DMS153 treated with DMSO at 0.1 percent for 48 hours (cell line): Measurements from ENCODE around the gene CASP8.
"Not testable (repeated sequence)": the region's sequence is repeated elsewhere in the genome, so short reads cannot be mapped to it uniquely, and the experiment has no call there.

Experiments
- DNase-seq: peaks from one replicate; lab custom pipeline; 2025; ENCODE audit not compliant: unreplicated experiment; lab: John Stamatoyannopoulos, UW

CASP8 gene

DNA sequence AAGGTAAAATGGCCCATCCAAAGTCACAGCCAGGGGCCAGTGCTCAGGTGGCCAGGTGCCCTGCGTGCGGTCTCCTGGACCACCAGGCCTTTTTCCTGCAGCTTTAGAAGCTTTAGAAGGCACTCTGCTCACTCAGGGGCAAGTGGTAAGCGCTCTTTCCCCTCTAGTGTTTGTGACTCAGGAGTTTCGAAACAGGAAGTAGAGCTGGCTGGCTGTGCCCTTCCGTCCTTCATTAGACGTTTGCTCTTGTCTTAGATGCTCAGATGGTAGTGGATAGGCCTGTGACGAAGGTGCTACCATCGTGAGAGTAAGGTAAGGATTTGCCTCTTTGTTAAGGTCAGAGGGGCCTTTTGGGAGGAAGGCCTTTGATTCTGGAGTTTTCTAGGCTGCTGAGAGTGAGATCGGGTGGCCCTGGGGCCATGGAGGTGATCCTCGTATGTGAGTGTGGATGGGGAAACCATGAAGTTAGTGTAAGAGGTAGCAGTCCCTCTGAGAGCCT, at the start of gene CASP8:
CASP8 (plus strand) TSS at position 235 of the 499 bp plus-strand sequence. CDS start 5,951 bp downstream, outside the sequence.
- no peak for DNase-seq

- no peak for DNase-seq
Observed at GRCh38 chr2:201215963-201216362, 44.4 kb upstream of the CASP8 start.

- DNase-seq: no peak
Observed at GRCh38 chr2:201216918-201217317, 43.4 kb upstream of the CASP8 start.

GRCh38 chr2:201218780-201219179, 41.6 kb upstream of the CASP8 start:
- DNase-seq: no peak

- DNase-seq: no peak
Observed at GRCh38 chr2:201219328-201220096, 40.8 kb upstream of the CASP8 start.

DNA sequence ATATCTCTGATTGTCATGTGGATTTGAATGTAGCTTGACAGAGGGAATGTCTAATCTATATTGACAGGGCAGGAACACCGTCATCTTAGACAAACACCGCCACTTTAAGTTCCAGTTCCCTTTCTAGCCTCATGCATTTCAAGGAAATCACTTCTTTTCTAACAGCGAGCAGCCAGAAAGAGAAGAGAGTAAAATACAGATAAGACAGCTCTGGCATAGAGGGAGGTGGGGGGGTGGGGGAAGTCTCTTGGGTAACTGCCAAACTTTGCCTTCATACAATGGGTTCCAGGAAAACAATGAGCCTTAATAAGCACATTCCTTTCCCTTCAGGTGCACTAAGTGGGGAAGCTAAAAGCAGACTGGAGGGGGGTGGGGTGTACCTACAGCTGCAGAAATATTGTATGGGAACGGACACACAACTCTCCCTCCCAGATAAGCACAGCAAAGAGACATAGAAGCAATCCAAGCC, 40.2 kb upstream of the CASP8 start:
- DNase-seq: no peak

DNA sequence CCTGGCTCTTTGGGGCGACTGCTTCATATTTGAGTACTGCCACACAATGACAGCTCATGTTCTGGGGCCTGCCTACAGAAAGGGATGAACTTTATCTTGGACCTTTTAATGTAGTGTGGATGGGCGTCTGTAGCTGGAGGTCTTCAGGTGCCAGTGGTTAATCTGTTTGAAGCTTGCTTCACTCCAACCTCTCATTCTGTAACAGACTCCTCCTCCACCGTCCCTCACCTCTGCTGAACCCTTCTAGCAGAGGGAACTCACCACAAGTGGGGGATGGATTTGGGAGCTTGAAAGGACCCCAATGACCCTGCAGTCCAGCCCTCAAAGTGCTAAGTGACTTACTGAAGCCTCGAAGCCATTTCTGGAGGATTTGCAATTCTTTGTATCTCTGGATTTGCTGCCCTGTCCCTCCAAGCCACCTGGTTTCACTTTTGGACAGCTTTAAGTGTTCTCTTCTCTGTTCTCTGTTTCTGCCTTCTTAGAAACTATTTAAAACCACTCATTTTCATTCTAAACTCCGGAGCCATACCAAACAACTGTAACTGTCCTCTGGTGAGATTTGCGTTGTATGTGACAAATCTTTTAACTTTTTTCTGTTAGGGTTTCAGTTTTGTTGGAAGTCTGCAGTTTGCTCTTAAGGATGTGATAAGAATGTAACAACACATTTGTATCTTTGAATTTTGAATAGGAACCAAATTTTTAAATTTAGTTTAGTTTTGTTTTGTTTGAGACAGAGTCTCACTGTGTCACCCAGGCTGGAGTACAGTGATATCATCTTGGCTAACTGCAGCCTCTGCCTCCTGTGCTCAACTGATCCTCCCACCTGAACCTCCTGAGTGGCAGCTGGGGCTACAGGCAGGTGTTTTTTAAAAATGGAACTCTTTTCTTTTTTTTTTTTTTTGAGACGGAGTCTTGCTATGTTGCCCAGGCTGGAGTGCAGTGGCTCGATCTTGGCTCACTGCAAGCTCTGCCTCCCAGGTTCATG, 37.0 kb upstream of the CASP8 start:
- no peak for DNase-seq

GRCh38 chr2:201228271-201228911, 31.9 kb upstream of the CASP8 start:
- no peak for DNase-seq

DNA sequence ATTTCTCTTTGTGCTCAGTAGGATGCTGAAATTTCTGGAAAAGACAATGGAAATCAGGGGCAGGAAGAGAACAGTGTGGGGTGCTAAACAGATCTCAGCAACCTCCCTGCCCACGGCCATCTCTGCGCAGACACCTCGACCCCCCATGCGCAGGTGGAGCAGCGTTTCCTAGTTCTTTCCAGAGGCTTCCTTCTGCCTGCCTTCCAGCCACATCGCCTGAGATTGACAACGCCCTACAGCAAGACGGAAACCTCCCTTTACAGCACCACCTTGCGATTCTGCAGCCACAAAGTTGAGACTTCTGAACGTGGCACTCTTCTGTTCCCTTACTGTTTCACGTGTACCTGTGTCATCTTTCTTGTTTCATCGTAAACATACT, 31.4 kb upstream of the CASP8 start:
- DNase-seq: no peak

DNA sequence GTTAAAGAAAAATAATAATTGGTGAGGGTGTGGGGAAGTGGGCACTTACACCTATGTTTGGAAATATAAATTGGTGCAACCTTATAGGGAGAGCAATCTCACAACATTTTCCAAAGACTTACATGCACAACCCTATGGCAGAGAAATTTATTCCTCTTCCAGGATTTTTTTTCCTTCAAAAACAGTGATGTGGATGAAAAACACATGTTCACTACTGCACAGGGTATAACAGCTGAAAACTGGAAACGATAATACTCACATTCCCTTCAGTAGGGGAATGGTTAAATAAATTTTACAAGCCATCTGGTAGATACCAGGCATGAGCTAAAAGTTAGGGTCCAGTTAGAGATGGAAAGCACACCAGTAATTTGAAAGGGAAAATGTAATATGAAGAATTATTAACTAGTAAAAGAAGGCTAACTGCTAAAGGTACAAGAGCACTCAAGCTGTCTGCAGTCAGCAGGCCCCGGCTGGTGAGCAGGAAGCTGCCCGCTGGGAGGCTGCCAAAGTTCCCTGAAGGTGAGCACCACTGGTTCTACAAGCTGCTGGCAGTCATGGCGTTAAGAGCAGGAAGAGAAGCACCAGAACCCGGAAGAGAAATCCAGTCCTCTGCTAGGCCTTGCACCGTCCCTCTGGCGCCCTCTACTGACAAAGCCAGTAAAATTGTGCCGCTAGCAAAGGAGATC, 28.4 kb upstream of the CASP8 start:
- peak; percentile 95 for DNase-seq

DNA sequence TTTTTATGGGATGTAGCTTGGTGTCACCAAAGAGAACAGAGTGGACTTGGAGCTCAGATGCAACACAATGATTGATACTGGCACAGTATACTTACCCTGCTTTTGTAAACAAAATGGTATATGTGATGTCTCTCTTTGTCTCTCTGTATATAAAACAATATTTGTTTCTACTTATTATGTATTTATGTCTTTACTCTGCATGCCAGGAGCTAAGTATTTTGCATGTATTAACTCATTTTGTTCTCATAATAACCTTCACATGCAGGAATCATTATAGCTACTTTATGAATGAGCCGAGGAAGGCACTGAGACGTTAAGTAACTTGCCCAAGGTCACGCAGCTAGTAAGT, 27.9 kb upstream of the CASP8 start:
- DNase-seq: no peak

GRCh38 chr2:201233192-201233811, 27.0 kb upstream of the CASP8 start:
- peak; percentile 91 for DNase-seq

GRCh38 chr2:201233812-201234662, 26.3 kb upstream of the CASP8 start:
- DNase-seq: no peak

DNA sequence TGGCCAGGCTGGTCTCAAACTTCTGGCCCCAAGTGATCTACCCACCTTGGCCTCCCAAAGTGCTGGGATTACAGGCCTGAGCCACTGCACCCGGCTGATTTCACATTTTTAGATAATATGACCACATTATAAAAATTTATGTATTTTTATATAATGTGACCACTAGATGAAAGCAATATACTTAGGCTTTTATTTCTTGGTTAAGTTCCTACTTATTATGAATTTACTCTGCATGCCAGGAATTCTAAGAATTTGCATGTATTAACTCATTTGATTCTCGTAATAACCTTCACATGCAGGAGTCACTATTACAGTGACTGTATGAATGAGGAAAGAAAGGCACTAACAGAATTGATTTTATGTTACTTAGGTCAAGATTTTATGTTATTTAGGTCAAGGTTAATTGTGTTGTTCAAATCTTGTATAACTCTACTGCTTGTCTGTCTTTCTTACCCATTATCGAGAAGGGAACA, 25.6 kb upstream of the CASP8 start:
- no peak for DNase-seq

DNA sequence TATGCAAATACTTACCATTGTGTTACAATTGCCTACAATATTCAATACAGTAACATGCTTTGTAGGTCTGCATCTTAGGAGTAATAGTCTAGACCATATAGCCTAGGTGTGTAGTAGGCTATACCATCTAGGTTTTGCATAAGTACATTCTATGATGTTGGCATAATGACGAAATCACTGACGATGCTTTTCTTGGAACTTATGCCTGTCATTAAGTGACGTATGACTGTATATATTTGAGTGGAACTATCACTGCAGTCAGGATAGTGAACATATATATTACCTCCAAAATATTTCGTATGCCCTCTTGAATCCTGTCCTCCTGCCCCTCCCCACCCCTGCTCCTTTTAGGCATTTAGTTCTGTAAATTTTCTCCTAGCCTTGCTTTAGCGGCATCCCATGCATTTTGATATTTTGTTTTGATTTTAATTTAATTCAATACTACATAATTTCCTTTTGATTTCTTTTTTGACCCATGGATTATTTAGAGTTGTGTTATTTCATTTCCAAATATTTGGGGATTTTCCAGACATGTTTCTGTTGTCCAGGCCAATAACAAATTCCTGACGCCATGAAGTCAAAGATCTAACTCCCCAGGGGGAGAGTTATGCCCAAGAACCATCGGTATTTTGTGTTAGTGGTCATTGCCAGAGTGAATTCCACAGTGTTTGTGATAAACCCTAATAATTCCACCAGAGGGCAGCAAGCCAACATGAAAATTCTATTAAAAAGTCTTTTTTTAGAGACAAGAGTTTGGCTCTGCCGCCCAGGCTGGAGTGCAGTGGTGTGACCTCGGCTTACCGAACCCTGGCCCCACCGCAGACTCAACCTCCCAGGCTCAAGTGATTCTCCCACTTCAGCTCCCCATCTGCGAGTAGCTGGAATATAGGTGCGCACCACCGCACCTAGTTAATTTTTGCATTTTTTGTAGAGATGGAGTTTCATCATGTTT, 24.2 kb upstream of the CASP8 start:
- peak; percentile 22 for DNase-seq

GRCh38 chr2:201237486-201238123, 22.7 kb upstream of the CASP8 start:
- DNase-seq: no peak

- DNase-seq: not testable (repeated sequence)
Observed at GRCh38 chr2:201239167-201239935, 21.0 kb upstream of the CASP8 start.
